Activated CD8-positive, alpha-beta T cell treated with anti-CD3 and anti-CD28 coated beads, Interleukin-2, amount 10 ng/mL, durations not matched to agents 7 days and 5 days (primary cell): ENCODE data around the gene NTMT1. TPM values are rescaled to one million over a fixed set of nuclear protein-coding genes. Genes with fewer than 3 reads are reported as not detected.
"Not testable (repeated sequence)": the region's sequence is repeated elsewhere in the genome, so short reads cannot be mapped to it uniquely, and the experiment has no call there.

Experiments used
- ATAC-seq: fragments of 150-1000 bp; cut with Tn5 transposase; one replicate; pipeline ENCODE4 v1.10.0; 2021; ENCODE audit warnings: moderate library complexity
- CTCF ChIA-PET: fragments of 350-600 bp; sonication (Branson Sonifier 250); formaldehyde crosslinking; loops from one replicate; lab custom pipeline; 2021; ENCODE audit warnings: antibody characterized with exemption; lab: Charles Lee
- POLR2A ChIA-PET: fragments of 350-600 bp; sonication (Branson Sonifier 250); formaldehyde crosslinking; loops from one replicate; lab custom pipeline; 2021; ENCODE audit warnings: antibody characterized with exemption; lab: Charles Lee
- DNase-seq: peaks from one replicate; pipeline ENCODE4 v3.0.0-alpha.2; 2020
- H3K27ac Mint-ChIP-seq: one replicate; pipeline ENCODE4 v1.8.0; 2021; ENCODE audit warnings: mild to moderate bottlenecking, mixed read lengths
- H3K27me3 Mint-ChIP-seq: one replicate; pipeline ENCODE4 v1.8.0; 2021; ENCODE audit warnings: low read depth, mixed read lengths
- H3K36me3 Mint-ChIP-seq: one replicate; pipeline ENCODE4 v1.8.0; 2021; ENCODE audit warnings: low read depth, mixed read lengths
- H3K4me1 Mint-ChIP-seq: one replicate; pipeline ENCODE4 v1.8.0; 2021; ENCODE audit warnings: low read depth, mixed read lengths
- H3K4me3 Mint-ChIP-seq: one replicate; pipeline ENCODE4 v1.8.0; 2021; ENCODE audit warnings: mild to moderate bottlenecking, mixed read lengths
- H3K9me3 Mint-ChIP-seq: one replicate; pipeline ENCODE4 v1.8.0; 2022; ENCODE audit warnings: mixed read lengths; ENCODE audit not compliant: insufficient read depth
- total RNA-seq, 2 experiments: library from RNA; stranded (reverse); gene quantifications; one replicate each; pipeline ENCODE4 v1.2.3, GENCODE V29; 2021

Gene NTMT1
- total RNA-seq, 2 experiments from 2014 or later = 36.2 to 39.2 TPM

DNA sequence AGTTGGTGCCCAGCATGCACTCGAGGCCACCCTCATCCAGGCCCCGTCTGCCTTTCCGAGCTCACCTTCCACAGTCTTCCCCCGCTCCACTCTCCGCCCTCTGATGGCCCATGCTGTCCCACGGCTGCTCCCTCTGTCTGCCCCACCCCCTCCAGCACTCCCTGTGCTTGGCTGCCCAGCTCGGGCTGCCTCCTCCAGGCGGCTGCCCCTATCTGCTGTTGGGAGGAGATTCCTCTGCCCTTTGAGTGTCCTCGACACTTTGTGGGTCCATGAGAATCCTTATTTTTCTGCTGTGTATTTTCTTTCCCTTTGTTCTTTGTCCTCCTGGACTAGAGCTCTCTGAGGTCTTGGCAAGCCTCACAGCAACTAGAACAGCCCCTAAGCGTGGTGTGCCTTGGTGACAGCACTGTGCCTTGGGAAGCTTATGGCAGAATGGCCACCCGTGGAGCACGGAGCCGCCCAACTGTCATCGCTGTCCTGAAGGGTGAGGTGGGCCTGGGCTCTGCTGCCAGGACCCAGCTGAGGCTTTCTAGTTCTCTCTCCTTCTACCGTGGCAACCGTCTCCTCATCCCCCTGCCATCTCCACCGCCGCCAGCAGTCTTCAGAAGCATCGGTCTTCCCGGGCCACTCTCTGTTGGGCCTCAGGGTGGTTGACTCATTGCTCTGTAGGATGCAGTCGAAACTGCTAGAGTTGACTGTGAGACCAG, 5.2 kb downstream of the NTMT1 start:
- Mint-ChIP-seq H3K27ac (no peak overlapping the region), H3K27me3 (no peaks in the 10 kb centered on the region), H3K36me3 (peaks cover 44% of the 10 kb centered on the region), H3K4me1 (peaks cover 45% of the 10 kb centered on the region), H3K4me3 (no peak overlapping the region), H3K9me3 (no peaks in the 10 kb centered on the region)
- no peak for ATAC-seq
- ChIA-PET POLR2A (interaction anchor here (1.2 to 1.3 kb wide), 2 partner anchors 9 to 130 kb away, joined by 3 to 4 read pairs; no protein-coding TSS in a partner anchor), CTCF (interaction anchor here (9.4 kb wide), 1 partner anchor 9 kb away, joined by 75 read pairs; the partner anchor contains the start of gene ASB6)
- DNase-seq = no peak

- Mint-ChIP-seq H3K9me3 (no peaks in the 10 kb centered on the region), H3K4me1 (peaks cover 45% of the 10 kb centered on the region), H3K36me3 (peaks cover 44% of the 10 kb centered on the region), H3K27me3 (no peaks in the 10 kb centered on the region), H3K4me3 (no peak overlapping the region), H3K27ac (no peak overlapping the region)
- no peak for ATAC-seq
- ChIA-PET POLR2A (no interaction called here), CTCF (no interaction called here)
- no peak for DNase-seq
These were observed 5.7 kb downstream of the NTMT1 start for GRCh38 chr9:129631674-129632129.

GRCh38 chr9:129632460-129632859, 6.5 kb downstream of the NTMT1 start:
- Mint-ChIP-seq H3K27ac (no peak overlapping the region), H3K9me3 (no peaks in the 10 kb centered on the region), H3K4me3 (no peak overlapping the region), H3K36me3 (peaks cover 40% of the 10 kb centered on the region), H3K27me3 (no peaks in the 10 kb centered on the region), H3K4me1 (peaks cover 37% of the 10 kb centered on the region)
- DNase-seq (no peak), ATAC-seq (no peak)
- POLR2A ChIA-PET = no interaction called here
- CTCF ChIA-PET = no interaction called here

GRCh38 chr9:129633207-129633606, 7.2 kb downstream of the NTMT1 start:
- H3K4me1 Mint-ChIP-seq = peaks cover 30% of the 10 kb centered on the region
- ChIA-PET CTCF (no interaction called here), POLR2A (no interaction called here)
- no peak overlapping the region for H3K27ac Mint-ChIP-seq
- no peak for DNase-seq
- no peaks in the 10 kb centered on the region for H3K9me3 Mint-ChIP-seq
- peaks cover 39% of the 10 kb centered on the region for H3K36me3 Mint-ChIP-seq
- no peak overlapping the region for H3K4me3 Mint-ChIP-seq
- H3K27me3 Mint-ChIP-seq = no peaks in the 10 kb centered on the region
- ATAC-seq = no peak

- no peak overlapping the region for H3K4me3 Mint-ChIP-seq
- CTCF ChIA-PET = no interaction called here
- no peak overlapping the region for H3K27ac Mint-ChIP-seq
- H3K27me3 Mint-ChIP-seq = no peaks in the 10 kb centered on the region
- H3K36me3 Mint-ChIP-seq = peaks cover 38% of the 10 kb centered on the region
- H3K9me3 Mint-ChIP-seq = no peaks in the 10 kb centered on the region
- DNase-seq (no peak), ATAC-seq (no peak)
- POLR2A ChIA-PET = no interaction called here
- peaks cover 23% of the 10 kb centered on the region for H3K4me1 Mint-ChIP-seq
These were observed 7.9 kb downstream of the NTMT1 start for GRCh38 chr9:129633848-129634247.

- Mint-ChIP-seq H3K36me3 (peaks cover 37% of the 10 kb centered on the region), H3K27me3 (no peaks in the 10 kb centered on the region), H3K4me3 (no peak overlapping the region), H3K27ac (no peak overlapping the region), H3K9me3 (no peaks in the 10 kb centered on the region), H3K4me1 (peaks cover 15% of the 10 kb centered on the region)
- no peak for ATAC-seq
- POLR2A ChIA-PET = no interaction called here
- CTCF ChIA-PET = no interaction called here
- no peak for DNase-seq
These were observed 9.4 kb downstream of the NTMT1 start for GRCh38 chr9:129635099-129636065.

DNA sequence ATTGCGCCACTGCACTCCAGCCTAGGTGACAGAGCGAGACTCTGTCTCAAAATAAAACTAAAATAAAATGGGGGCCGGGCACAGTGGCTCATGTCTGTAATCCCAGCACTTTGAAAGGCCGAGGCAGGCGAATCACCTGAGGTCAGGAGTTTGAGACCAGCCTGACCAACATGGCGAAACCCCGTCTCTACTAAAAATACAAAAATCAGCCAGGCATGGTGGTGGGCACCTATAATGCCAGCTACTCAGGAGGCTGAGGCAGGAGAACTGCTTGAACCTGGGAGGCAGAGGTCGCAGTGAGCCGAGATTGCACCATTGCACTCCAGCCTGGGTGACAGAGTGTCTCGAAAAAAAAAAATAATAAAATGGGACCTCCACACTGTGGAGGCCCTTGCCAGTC, 10.4 kb downstream of the NTMT1 start:
- H3K27me3 Mint-ChIP-seq, H3K9me3 Mint-ChIP-seq, ATAC-seq, H3K4me3 Mint-ChIP-seq, DNase-seq, H3K27ac Mint-ChIP-seq: not testable (repeated sequence)
- H3K36me3 Mint-ChIP-seq = peaks cover 37% of the 10 kb centered on the region
- ChIA-PET CTCF (interaction anchor here (1.2 to 7.9 kb wide), 2 partner anchors 10 to 505 kb away, joined by 5 to 75 read pairs; partner anchors contain the start of gene NTMT1), POLR2A (interaction anchor here (0.6 to 1.2 kb wide), 2 partner anchors 9 to 490 kb away, joined by 3 to 4 read pairs; no protein-coding TSS in a partner anchor)
- peaks cover 21% of the 10 kb centered on the region for H3K4me1 Mint-ChIP-seq

DNA sequence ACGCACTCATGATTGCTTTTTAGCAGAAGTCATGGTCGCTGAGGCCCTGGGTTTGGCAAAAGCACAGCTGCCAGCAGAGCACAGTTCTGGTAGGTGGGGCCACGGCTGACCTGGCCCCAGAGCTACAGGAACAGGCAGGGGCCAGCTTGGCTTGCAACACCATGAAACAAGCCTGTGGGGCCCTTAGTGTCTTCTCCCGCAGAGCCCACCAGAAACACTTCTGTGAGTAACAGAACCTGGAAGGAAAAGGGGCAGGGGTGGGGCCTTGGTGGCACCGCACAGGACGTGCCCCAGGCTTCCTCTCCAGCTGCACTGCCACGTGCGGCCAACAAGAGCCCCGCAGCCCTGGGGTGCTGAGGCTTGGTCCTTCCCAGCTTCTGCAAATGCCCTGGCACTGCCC, 11.1 kb downstream of the NTMT1 start:
- Mint-ChIP-seq H3K27ac (no peak overlapping the region), H3K4me3 (no peak overlapping the region), H3K4me1 (peaks cover 20% of the 10 kb centered on the region), H3K27me3 (no peaks in the 10 kb centered on the region), H3K9me3 (no peaks in the 10 kb centered on the region), H3K36me3 (peaks cover 37% of the 10 kb centered on the region)
- DNase-seq = no peak
- ChIA-PET CTCF (interaction anchor here (1.2 to 7.9 kb wide), 3 partner anchors 10 to 505 kb away, joined by 4 to 75 read pairs (median 5); partner anchors contain the start of gene NTMT1), POLR2A (interaction anchor here (0.6 to 1.2 kb wide), 2 partner anchors 10 to 11 kb away, joined by 3 to 4 read pairs; partner anchors contain the start of gene NTMT1)
- ATAC-seq = no peak

- Mint-ChIP-seq H3K27ac (no peak overlapping the region), H3K9me3 (no peaks in the 10 kb centered on the region), H3K4me3 (no peak overlapping the region), H3K36me3 (peaks cover 31% of the 10 kb centered on the region), H3K27me3 (no peaks in the 10 kb centered on the region), H3K4me1 (peaks cover 19% of the 10 kb centered on the region)
- DNase-seq = no peak
- POLR2A ChIA-PET = no interaction called here
- CTCF ChIA-PET = interaction anchor here (1.3 to 7.9 kb wide), 2 partner anchors 11 to 464 kb away, joined by 4 to 75 read pairs; partner anchors contain the start of gene NTMT1
- ATAC-seq = no peak
These were observed 11.9 kb downstream of the NTMT1 start for GRCh38 chr9:129637673-129638439.

DNA sequence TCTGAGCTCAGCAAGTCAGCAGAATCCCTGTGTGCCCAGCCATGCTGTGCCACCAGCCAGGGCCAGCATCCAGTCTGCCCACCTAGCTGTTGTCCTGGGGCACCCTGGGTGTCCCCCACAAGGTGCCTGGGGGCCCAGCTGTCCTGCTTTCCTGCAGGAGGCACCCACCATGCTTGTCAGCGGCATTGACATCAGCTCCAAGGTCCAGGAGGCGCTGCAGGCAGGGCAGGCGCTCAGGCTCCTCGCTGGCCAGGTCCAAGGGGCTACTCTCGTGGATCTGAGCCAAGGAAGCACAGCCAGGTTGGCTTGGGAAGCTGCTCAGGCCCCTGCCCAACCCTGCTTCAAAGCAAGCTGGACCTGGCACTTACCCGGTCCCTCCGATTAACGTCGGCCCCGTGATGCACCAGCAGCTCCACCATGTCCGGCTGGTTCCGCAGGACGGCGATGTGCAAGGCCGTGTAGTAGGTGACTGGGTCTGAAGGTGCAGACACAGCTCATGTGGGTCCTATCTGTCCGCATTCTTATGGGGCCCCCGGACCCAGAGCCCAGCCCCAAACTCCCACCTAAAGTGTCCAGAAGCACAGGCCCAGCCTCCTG, 13.2 kb downstream of the NTMT1 start:
- Mint-ChIP-seq H3K27ac (no peak overlapping the region), H3K9me3 (no peaks in the 10 kb centered on the region), H3K4me3 (no peak overlapping the region), H3K27me3 (no peaks in the 10 kb centered on the region), H3K4me1 (peaks cover 19% of the 10 kb centered on the region), H3K36me3 (peaks cover 21% of the 10 kb centered on the region)
- ATAC-seq (no peak), DNase-seq (no peak)
- ChIA-PET CTCF (interaction anchor here (1.3 to 7.9 kb wide), 4 partner anchors 12 to 508 kb away, joined by 4 to 75 read pairs (median 5); partner anchors contain the start of gene NTMT1), POLR2A (interaction anchor here (0.6 to 1.3 kb wide), 5 partner anchors 9 to 154 kb away, joined by 3 to 4 read pairs (median 3); partner anchors contain the start of gene NTMT1)
